Adrenal gland (tissue), 5 donors: ENCODE results near the gene AP1G2.

Experiments
- POLR2A ChIP-seq, 2 donors: fragments of 450-650 bp; IDR thresholded peaks; one replicate each; pipeline ENCODE4 v1.6.1; 2017; ENCODE audit warnings: antibody characterized with exemption in 2 of 2, mild to moderate bottlenecking in 2 of 2, moderate library complexity in 1 of 2
- TF ChIP-seq, protein P1 (sequence below), 6 experiments: fragments of 450-650 bp in 4 of 6; fragments of 200-600 bp in 2 of 6; sonication (generic) in 1 of 6; IDR thresholded peaks; 1 replicate in 5 of 6; 2 replicates in 1 of 6; pipeline versions ENCODE4 v1.5.1 to v1.8.0; 2016 to 2021; ENCODE audit warnings: antibody characterized with exemption in 6 of 6, mild to moderate bottlenecking in 2 of 6, moderate library complexity in 1 of 6
- donor health status: DM: no; HTN: no; CAD: no.

DNA sequence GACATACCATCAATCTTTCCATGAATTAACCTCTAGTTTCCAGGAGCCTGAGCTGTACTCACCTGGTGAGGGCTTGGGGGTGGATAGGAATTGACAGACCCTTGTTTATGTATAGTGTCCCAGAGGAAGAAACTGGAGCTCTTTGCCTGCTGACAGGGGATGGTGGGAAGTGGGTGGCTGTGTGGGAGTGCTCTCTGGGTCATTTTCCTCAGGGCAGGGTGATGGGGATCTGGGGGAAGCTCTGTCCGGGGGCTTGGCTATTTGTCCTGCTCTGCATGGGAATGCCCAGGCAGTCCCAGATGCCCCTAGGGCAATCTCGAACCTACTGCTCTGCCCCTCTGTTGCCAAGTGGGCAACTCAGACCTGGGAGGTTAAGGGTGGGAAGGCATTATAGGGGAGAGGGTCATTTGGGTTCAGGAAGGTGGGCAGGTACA lies 46.8 kb upstream of the AP1G2 start:
- TF ChIP-seq, protein P1, sequence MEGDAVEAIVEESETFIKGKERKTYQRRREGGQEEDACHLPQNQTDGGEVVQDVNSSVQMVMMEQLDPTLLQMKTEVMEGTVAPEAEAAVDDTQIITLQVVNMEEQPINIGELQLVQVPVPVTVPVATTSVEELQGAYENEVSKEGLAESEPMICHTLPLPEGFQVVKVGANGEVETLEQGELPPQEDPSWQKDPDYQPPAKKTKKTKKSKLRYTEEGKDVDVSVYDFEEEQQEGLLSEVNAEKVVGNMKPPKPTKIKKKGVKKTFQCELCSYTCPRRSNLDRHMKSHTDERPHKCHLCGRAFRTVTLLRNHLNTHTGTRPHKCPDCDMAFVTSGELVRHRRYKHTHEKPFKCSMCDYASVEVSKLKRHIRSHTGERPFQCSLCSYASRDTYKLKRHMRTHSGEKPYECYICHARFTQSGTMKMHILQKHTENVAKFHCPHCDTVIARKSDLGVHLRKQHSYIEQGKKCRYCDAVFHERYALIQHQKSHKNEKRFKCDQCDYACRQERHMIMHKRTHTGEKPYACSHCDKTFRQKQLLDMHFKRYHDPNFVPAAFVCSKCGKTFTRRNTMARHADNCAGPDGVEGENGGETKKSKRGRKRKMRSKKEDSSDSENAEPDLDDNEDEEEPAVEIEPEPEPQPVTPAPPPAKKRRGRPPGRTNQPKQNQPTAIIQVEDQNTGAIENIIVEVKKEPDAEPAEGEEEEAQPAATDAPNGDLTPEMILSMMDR (IDR thresholded peaks at IDR 0.05) = no peak
- no peak for TF ChIP-seq POLR2A (IDR thresholded peaks at IDR 0.05)
